ENCODE results near the gene TMEM245. TPM values are rescaled to one million over a fixed set of nuclear protein-coding genes. Genes with fewer than 3 reads are reported as not detected.
"Not testable (repeated sequence)": the region's sequence is repeated elsewhere in the genome, so short reads cannot be mapped to it uniquely, and the experiment has no call there.

Gene TMEM245
- polyA plus RNA-seq, 1 donor: 77.1 TPM

DNA sequence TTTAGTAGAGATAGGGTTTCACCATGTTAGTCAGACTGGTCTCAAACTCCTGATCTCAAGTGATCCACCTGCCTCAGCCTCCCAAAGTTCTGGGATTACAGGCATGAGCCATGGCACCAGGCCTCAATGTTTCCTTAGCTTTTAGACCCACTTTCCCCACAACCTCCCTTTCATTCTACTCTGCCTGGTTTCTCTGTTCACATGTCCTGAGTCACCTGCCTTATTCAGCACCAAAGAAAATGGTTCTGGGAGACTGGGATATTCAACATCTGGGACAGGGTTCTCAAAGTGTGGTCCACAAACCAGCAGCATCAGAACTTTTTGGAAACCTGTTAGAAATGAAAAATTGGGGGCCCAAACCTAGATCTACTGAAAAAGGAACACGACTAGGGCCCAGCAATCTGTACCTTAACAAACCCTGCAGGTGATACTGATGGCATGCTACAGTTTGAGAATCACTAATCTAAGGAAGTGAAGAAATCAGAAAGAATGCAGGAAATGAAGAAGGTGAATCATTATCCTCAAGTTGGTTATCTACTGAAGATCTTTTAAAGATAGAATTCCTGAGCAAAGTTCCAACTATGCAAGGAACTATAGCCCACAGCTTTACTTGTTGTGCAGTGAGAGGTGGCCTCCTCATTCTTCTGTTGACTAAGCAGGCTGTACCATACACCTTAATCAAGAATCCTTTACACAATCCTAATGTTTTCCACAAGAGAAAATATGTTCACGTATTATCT is 54.6 kb downstream of the TMEM245 start:
- no peak for DNase-seq

DNA sequence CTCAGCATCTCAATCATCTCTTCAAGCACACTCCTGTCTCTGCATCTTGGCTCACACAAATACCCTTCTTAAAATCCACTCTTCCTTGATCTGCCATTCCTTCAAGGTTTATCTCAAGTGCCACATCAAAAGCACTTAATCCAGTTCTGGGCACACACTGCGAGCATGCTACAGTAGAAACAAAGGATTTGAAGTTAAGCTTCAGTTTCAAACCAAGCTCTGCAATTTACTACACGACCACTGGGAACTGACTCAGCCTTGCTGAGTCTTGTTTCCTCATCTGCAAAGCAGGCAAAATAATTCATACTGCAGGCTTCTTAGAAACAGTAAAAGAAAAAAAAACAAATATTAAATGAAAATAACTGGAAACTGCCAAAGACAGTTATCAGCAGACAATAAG is 56.0 kb downstream of the TMEM245 start:
- DNase-seq: no peak

DNA sequence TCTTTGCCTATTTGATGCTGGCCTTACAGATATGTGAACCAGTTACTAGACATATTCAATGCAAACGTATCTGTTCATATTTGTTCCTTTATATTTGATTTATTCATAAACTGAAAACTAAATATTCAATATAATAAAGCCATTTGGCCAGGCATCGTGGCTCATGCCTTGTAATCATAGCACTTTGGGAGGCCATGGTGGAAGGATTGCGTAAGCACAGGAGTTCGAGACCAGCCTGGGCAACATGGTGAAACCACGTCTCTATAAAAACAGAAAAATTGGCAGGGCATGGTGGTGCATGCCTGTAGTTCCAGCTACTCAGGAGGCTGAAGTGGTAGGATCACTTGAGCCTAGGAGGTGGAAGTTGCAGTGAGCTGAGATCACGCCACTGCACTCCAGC is 57.2 kb downstream of the TMEM245 start:
- DNase-seq: no peak

DNA sequence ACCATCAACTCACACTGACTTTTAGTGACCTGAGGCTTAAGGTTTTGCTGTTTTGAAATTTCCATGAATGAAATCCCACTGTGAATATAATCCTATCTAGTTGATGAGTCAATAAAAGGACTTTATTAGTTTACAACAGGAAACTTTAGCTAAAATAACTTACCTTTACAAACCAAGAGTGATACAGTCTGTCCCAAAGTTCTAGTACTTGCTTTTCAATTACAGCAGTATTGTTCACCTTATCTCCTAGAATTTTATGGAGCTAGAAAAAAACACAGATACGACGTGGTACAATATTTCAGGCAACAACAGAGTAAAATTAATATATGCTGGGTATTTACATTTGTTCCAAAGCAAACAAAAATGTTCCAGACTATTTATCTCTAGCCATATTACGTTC is 59.6 kb downstream of the TMEM245 start:
- no peak for DNase-seq

DNA sequence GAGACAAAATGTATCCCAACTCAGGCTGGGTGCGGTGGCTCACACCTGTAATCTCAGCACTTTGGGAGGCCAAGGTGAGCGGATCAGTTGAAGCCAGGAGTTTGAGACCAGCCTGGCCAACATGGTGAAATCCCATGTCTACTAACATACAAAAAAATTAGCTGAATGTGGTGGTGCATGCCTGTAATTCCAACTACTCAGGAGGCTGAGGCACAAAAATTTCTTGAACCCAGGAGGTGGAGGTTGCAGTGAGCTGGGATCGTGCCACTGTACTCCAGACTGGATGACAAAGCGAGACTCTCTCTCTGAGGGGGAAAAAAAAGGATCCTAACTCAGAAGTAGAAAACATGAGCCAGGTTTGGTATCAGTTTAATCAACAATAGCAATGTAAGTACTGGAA is 66.6 kb downstream of the TMEM245 start:
- DNase-seq: not testable (repeated sequence)

DNA sequence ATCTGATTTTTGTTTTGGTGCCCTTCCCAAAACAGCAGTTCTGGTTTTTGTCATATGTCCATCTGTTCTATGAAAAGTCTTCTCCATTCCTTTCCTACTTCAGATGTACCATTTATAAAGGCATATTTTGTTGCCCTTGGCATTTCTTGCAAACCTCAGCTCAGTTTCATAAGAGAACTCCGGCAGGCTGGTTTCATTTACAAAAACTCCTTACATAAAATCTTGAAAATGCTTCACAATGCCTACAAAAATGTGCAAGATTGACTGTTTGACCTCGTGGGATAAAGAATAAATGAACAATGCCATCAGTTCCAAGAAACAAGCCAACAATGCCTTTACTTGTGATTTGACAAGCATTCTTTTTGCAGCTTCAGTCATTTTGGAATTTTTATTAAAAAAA is 67.3 kb downstream of the TMEM245 start:
- DNase-seq: no peak

DNA sequence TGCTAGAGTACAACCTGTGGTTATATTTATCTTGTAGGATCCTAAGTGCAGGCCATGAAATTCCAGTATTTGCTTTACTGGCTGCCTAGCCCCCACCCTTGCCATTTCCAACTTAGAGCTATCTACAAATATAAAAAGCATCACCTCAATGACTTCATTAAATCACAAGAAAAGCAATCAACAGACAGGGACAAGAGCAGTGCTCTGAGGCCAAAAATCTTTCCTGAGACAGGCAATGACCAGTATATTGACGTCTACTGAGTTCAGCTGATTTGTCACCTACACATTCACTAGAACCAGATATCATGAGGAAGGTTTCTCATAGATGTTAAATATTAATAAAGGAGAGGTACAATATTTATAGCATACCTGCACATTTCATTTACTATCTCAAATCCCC is 68.0 kb downstream of the TMEM245 start:
- DNase-seq: no peak

DNA sequence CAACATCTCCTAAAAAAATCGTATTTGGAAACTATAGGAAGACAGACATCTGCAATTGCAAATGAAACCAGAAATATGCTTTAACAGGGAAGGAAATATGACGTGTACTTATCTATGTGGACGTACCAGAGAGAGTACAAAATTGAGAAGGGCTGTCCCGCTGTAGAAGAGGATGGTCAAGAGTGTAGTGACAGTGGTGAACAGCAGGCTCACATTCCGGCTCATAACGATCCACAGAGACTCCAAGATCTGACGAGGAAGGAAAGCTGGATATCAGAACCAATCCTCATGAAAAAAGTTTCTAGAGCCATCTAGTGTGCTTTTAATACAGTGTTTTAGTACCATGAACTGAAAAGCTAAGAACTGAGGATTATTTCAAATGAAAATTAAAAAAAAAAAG is 69.3 kb downstream of the TMEM245 start:
- no peak for DNase-seq

DNA sequence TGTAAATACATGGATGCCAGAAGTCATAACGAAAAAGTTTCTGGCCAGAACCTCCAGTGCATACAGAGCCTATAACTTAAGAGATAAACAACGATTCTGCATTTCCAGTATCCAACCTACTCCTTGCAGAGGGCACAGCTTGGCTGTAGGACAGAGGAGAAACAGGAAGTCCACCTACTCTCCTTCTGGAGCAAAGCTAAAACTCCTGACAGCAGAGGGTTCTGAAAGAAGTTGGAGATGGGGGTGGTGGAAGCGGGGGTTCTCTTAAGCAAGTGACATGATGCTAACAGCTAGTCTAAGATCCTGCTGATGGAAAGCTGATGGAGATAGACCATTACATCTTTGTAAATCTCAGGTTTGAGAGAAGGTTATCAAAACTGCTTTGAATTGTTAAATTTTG is 70.9 kb downstream of the TMEM245 start:
- DNase-seq: no peak

DNA sequence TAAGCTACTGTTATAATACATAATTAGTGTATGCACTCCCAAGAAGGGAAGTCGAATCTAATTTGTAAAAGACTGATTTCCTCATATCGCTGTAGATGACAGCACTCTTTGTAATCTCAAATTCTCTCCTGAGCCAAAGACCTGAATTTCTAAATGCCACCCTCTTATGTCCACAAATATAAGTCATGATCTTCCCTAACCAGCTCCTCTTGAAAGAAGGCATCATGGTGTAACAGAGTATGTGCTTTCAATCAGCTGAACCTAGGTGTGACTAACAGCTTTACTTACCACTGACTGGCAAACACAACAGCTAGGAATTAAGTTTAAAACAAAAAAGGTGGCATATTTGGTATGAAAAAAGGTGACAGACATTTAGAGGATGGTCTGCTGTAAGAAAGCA is 72.5 kb downstream of the TMEM245 start:
- DNase-seq: no peak

DNA sequence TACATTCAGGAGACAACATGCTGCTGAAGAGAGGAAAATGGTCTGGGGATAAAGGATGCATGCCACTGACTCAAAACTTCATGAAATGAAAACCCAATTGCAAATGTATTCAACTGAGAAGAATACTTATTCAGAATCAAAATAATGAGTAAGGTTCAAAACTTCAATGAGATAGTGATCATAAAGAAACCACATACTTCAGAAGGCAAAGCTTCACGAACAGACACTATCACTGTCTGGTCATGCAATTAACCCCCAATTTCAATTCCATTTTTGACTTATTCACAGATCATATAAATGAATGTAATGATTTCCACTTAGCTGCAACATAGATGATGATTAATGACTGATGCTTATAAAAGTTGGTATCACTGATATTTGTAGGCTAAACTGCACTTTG is 73.4 kb downstream of the TMEM245 start:
- no peak for DNase-seq

DNA sequence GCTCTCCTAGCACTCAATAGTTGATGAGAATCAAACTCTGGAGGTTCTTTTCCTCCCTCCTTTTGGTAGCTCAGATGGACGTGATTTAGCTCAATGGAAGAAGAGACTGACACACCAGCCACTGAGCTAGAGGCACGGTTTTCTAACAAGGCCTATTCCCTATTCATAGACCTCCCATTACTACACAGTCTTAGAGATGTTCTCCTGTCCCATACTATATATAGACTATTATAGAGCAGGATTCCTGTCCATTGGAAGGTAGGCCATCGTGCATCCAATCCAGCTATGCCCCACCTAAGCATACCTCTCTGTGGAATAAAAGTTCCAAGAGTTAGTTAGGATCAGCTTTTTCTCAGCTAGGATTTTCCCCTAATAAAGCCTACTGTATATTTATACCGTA is 76.2 kb downstream of the TMEM245 start:
- DNase-seq: no peak

DNA sequence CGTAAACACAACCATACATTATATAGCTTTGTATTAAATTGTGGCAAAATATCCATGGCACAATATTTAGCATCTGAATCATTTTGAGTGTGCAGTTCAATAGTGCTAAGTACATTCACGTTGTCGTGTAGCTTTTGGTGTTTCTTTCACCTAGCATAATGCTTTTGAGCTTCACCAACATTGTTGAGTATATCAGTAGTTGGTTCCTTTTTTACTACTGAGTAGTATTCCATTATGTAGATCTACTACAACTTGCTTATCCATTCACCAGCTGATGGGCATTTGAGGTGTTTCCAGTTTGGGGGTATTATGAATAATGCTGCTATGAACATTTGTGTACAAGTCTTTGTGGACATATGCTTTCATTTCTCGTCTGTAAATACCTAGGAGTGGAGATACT is 79.2 kb downstream of the TMEM245 start:
- DNase-seq: no peak

DNA sequence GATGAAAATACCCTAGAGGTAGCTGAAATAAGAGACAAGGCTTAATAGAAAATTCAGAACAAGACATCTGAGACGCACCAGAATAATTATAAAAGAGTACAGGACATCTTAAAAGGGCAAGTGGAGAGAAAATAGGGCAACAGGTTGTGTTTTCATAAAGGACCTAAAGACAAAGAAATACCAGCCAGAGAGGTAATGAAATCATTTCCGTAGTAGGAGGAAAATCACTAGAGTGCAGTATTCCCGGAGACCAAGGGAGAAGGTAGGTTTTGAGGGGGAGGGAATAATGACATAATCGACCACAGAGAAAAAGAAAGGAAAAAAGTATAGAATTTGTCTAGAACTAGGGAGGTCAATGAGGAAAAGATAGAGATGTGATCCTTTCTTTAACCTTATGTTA is 80.2 kb downstream of the TMEM245 start:
- no peak for DNase-seq

DNA sequence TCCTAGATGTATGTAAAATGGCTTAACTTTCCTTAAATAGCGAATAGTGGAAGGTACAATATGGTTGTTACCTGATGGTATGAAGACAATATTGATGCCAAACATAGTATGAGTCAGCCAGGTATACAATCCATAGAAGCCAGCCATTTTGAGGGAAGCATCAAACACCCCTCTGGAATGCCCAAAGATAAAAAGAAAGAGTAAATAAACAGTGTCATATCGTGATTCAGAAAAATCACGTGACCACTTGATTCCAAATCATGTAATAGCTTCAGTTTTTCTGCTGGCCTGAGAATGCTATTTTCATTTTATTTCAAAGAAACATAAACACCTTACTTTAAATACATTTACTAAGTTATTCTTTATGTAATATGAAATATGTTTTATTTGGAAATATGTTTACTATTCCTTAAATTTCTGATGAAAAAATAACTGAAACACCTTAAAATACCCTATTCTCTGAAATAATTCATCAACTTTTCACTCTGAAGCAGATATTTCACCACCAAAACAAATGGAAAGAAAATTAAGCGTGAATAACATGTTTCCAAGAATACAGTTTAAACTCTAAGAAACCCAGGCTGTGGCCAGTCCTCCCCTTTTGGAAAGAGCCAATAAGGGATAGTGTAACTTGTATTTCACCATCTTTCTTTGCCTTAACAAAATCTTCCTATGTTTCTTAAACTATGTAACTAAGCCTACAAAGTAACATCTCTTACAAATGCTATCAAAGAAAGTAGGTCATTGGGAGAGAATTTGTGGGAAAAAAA is 81.6 kb downstream of the TMEM245 start:
- no peak for DNase-seq

DNA sequence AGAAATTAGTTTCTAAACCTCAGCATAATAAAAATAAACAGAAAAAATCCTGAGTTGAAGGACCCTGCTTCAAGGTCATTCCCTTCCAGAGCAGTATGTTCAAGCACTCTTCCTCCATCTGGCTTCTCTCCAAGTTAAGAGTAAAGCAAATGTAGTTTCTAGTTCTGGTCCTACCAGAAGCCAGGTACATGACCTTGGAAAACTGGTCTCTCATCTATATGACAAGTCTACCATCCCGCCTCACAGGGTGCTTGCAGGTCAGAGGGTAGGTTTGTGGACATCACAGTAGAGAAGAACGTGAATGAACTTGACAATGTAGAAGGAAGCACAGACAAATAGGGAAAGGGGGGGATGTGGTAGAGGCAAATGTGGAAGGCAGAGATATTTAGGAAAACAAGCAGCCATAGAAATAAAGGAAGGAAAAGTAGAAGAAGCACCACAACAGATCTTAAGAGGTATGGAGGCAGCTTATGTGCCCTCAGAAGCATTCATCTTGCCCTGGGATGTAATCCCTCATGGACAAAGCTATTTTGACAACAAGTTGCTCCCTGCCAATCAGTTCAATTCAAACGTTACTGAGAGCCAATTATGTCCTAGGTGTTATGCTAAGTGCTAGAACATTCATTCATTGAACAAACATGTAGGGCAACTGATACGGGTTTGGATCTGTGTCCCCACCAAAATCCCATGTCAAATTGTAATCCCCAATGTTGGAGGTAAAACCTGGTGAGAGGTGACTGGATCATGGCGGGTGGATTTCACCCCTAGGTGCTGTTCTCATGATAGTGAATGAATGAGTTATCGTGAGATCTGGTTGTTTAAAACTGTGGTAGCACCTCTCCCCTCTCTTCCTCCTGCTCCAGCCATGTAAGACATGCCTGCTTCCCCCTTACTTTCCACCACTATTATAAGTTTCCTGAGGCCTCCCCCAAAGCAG is 82.7 kb downstream of the TMEM245 start:
- no peak for DNase-seq

DNA sequence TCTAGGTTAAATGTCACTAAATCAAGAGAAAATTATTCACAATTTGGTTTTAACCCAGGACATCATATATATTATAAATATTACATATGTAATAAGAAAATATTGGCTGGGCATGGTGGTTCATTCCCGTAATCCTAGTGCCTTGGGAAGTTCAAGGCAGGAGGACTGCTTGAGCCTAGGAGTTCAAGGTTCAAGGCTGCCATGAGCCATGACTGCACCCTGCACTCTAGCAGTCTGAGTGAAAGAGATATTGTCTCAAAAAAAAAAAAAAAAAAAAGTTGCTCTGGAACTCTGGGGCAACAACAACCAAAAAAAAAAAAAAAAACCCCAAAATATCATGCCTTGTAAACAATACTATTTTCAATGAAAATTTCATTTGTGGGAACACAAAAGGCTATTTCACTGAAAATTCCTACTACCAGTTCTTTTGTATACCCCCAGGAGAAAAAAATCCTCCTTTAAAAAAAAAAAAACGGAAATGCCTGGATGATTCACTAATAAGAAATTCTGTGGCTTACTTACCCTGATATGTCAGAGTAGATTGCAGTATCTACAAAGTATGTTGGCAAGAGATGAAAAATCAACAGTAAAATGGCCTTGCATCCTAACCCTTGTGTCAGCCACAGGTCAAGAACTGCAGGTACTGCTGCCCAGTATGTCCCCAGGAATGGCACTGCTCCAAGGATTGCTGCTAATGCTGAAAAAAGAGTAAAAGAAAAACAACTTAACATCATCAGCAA is 83.9 kb downstream of the TMEM245 start:
- DNase-seq: no peak

DNA sequence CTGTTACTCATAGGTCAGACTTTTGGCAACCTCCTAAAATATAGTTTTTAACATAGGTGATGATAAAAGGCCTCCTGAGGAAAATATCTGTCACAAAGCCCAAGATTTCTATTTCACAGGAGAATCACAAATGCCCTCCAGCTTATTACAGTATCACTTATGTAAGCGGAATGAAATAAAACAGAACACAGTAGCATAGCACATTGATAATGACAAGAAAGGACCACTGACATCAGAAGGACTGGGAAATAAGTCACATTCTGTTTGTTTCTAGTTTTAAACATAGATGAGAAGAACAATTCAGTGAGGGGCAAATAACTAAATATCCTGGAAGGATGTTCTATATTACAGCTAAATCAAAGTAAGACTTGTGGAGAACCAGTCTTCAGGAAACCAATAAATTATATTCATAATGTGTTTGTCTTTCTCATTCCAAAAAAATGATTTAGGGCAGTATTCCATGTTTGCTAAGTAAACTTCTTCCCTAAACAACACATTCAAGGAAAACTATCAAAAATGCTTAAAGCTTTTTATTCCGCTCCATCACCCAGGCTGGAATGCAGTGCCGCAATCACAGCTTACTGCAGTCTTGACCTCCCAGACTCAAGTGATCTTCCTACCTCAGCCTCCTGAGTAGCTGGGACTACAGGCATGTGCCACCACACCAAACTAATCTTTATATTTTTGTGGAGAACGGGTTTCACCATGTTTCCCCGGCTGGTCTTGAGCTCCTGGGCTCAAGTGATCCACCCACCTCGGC is 85.6 kb downstream of the TMEM245 start:
- DNase-seq: no peak

DNA sequence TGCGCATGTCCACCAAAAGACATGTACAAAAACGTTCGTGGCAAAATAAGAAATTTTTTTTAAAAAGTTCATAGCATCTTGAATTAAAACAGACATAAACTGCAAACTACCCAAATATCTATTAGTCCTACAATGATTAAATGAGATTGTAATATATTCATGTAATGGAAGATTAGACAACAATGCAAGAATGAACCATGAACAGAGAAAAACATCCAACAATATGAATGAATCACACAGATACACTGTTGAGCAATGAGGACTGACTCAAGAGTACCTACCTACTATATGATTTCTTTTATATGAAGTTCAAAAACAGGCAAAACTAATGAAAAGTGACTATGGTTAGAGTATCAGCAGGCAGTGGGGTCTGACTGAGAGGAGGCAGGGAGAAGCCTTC is 88.5 kb downstream of the TMEM245 start:
- DNase-seq: no peak

DNA sequence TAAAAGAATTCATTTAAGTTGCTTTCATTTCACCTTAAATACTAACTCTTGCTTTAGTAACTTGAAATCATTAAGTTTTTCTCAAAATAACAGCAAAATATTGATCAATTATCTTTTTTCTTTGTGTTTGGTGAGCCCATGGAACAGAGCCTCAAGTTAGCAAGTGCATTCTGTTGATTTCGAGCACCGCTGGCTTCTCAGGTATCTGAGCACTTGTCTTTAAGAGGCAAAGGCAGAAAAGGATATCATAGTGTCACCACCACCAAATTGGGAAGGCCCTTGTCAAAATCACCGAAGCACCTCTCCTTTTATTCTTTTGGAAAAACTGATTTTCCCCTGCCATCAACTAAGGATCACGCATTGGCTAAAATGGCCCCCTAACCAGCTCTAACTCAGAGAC is 89.3 kb downstream of the TMEM245 start:
- DNase-seq: no peak

DNA sequence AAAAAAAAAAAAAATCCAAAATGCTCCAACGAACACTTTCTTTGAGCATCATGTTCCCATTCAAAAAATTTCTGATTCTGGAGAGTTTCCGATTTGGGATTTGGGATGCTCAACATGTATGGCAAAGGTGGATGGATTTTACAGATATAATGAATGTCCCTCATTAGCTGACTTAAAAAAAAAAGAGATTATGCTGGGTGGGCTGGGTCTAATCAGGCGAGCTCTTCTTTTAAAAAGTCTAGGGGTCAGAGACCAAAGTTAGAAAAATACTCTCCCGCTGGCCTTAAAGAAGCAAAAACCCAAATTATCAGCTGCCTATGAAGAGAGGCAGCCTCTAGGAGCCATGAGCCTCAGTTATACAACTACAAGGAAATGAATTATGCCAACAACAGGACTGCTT is 91.3 kb downstream of the TMEM245 start:
- DNase-seq: no peak

Measured in left kidney (tissue), 2 donors.